NCI-H2227 (cell line): ENCODE data around the gene CYP46A1.

ENCODE experiments used
- DNase-seq: peaks from one replicate; lab custom pipeline; 2025; ENCODE audit not compliant: unreplicated experiment; lab: John Stamatoyannopoulos, UW

CYP46A1 gene

DNA sequence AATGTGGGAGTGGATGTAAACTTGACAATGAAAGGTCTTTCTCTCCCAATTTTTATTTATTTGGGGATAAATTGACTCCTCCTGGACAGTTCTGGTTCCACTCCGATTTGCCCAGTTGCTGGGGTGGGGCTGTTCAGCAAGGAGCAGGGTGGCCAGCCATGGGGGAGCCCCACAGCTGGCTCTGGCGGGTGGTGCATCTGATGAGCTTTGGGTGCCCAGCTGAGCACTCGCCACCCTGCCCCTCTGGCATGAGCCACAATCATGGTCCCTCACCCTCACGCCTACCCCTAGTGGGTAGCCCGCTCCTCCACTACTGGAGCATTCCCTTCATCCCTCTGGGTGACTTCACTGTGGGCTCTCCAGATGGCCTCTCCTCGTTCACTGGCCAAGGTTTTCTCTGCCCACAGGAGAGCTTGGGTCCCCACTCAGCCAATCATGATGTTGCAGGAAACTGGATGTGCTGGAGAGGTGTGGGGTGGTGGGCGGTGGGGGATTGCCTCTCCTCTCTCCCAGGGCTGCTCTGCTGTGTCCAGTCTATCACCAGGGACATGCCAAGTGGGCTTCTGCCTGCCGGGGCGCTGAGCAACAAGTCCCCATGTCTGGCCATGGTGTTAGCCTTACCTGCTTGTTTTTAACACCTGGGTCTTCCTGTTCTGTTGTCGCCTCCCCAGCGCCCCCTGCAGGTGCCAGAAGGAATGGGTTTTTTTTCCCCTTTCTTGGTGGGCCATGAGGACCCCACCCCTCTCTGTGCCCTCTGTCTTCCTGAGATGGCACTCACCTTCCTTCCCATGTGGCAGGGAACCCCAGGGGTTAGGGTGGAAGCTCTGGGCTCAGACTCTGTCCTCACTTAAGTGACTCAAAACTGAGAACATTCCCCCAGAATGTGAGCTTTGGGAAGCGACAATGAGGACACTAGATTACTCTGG, 3.4 kb downstream of the CYP46A1 start:
- peak; percentile 16 for DNase-seq

DNA sequence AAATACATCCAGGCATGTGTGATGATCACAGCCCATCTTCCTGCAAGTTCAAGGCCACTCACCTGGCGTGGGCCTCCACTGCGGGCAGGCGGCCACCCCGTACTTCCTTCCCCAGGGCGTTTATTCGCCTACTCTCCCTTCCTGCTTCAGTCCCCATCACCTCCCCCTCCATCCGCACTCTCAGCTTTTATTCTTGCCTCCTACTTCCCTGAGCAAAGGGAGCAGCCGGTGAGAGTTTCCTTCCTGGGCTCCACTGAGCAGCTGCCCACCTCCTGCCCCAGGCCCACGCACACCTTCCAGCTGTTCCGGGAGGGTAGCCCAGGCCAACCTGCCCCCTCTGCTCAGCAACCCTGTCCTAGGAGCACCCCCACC, 4.1 kb downstream of the CYP46A1 start:
- no peak for DNase-seq

DNA sequence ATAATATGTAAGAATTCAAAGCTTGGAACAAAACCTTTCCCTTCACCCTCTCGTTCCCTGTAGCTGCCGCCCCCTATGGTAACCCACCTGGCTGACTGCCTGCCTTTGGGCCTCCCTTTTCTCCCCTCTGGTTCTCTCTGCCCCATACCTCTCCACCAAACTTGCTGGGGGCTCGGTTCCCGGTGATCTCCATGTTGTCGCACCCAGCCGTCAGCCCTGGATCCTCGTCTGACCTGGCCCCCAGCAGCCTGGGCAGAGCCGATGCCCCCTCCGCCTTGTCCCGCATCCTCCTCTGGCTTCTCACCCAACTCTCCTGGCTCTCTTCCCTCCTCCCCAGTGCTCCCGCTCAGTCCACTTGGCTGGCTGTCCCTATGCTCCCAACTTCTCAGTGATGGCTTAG, 4.5 kb downstream of the CYP46A1 start:
- no peak for DNase-seq

GRCh38 chr14:99689266-99690236, 5.5 kb downstream of the CYP46A1 start:
- DNase-seq: no peak

DNA sequence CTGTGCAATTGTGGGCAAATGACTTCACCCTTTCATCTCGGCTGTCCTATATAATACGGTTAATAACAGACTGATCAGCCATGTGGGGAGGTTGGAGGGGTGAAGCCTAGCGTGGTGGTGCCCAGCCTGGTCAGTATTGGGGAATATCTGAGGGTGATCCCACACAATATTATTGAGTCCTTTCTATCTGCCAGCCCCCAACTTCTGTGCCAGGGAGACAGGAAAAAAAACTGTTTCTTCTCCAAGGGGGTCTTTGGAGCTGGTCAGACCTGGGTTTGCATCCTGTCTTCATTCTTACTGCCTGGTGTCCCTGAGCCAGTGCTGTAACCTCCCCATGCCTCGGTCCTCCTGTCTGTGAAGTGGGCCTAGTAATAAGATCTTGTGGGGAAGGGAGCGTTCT, 6.5 kb downstream of the CYP46A1 start:
- DNase-seq: no peak

DNA sequence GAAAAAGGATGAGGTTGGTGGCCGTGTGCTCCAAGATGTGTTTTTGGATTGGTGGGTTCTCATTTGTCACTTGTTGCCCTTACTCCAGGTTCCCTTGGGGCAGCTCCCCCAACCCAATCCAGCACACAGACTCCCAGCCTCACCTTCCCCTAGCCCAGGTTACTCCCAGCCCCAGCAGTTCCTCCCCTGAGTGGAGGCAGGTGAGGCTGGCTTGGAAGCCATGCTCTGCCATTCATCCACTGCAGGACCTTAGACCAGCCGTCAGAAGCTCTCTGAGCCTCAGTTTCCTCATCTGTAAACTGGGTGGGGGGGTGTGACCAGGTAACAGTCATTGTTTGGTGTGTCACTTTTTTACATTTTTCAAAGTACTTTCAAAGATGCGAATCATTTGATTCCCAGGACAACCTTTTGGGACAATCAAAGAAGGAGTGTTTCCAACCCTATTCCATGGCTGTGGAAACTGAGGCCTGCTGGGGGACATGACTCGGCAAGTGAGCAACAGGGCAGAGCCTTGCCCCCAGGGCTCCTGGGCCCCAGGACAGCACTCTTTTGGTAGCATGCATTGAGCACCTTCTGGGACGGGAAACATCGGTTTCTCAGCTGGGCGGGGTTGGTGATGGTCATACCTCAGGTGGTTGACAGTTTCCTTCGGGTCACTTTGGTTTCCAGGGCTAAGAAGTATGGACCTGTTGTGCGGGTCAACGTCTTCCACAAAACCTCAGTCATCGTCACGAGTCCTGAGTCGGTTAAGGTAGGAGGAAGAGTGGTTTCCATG, 7.2 kb downstream of the CYP46A1 start:
- no peak for DNase-seq

GRCh38 chr14:99693918-99694317, 9.8 kb downstream of the CYP46A1 start:
- no peak for DNase-seq

GRCh38 chr14:99696929-99697328, 12.8 kb downstream of the CYP46A1 start:
- DNase-seq: no peak

- DNase-seq: no peak
Observed at GRCh38 chr14:99698236-99698635, 14.1 kb downstream of the CYP46A1 start.

- DNase-seq: no peak
Observed at GRCh38 chr14:99698642-99699041, 14.5 kb downstream of the CYP46A1 start.

- no peak for DNase-seq
Observed at GRCh38 chr14:99699085-99699760, 15.1 kb downstream of the CYP46A1 start.

DNA sequence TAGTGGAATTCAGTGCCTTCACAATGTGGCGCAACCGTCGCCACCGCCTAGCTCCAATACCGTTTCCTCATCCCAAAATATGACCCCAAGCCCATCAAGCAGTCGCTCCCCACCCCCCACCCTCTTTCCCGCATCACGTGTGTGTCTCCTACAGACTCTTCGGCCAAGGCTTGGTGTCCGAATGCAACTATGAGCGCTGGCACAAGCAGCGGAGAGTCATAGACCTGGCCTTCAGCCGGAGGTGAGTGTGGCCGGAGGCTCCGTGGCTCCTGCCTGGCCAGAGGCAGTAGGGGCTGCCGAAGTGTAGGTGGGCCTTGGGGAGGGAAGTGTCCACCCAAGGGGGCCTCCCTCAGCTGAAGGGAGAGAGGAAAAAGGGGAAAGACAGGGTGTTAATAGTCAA, 15.8 kb downstream of the CYP46A1 start:
- no peak for DNase-seq

GRCh38 chr14:99700379-99700778, 16.3 kb downstream of the CYP46A1 start:
- DNase-seq: no peak

DNA sequence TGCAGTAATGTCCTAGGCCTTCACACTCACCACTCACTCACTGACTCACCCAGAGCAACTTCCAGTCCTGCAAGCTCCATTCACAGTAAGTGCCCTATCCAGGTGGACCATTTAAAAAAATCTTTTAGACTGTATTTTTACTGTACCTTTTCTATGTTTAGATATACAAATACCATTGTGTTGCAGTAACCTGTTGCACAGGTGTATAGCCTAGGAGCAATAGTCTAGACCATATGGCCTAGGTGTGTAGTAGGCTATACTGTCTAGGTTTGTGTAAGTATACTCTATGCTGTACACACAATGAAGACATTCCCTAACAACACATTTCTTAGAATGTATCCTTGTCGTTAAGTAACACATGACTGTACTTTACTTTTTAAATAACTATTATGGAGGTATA, 17.2 kb downstream of the CYP46A1 start:
- no peak for DNase-seq

DNA sequence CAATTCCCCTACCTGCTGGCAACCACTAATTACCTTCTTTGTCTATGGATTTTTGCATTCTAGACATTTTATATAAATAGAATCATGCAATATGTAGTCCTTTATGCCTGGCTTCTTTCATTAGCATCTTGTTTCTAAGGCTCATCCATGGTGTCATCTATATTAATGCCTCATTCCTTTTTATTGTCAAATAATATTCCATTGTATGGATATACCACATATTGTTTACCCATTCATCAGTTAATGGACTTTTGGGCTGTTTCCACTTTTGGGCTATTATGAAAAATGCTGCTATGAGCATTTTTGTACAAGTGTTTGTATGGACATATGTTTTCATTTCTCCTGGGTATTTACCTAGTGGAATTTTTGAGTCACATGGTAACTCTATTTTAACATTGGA, 18.0 kb downstream of the CYP46A1 start:
- no peak for DNase-seq

DNA sequence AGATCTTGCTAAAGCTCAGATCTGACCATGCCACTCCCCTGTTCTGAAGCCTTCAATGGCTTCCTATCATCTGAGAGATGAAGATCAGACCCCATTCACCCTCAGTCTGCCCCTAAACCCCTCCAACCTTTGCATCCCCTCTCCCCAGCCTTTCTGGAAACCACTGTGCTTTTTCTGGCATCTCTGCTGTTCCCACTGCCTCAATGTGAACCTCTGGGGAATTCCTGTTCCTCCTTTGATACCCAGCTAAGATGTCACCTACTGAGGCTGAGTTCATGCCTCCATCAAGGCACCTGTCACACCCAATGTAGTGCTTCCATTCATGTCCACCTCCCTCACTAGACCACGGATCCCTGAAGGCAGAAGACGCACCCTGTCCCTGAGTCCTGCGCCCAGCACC, 19.3 kb downstream of the CYP46A1 start:
- no peak for DNase-seq

GRCh38 chr14:99704037-99704436, 19.9 kb downstream of the CYP46A1 start:
- no peak for DNase-seq

GRCh38 chr14:99706107-99706900, 22.2 kb downstream of the CYP46A1 start:
- no peak for DNase-seq

DNA sequence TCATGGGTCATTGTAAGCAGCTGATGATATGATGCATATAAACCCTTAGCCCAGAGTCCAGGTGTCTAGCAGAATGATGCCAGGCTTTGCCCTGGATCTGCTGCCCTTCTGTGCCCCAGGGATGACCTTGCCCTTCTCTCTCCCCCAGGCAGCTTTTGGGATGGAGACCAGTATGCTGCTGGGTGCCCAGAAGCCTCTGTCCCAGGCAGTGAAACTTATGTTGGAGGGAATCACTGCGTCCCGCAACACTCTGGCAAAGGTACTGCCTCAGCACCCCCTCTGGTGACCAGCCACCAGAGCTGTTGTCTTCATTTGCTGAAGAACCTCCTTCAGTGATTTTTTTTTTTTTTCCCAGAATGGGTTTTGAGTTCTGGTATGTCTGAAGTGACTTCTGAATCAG, 23.3 kb downstream of the CYP46A1 start:
- no peak for DNase-seq

DNA sequence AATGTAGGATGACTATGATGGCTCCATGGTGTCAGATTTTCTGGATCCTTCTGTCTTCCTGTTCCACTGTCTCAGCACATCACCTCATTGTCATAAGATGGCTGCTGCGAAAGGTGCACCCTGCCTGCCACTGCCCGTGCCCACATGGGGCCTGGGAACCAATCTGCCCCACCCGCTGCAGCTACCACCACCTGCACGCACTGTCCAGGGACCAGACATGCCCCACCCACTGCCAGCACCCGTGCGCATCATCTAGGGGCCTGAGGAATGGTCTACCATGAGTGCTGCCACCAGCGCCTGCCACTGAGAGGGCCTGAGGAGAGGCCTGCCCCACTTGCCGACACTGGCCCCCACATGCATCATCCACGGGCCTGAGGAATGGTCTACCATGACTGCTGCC, 23.8 kb downstream of the CYP46A1 start:
- no peak for DNase-seq
